Neural crest cell (in vitro differentiated cells): ENCODE measurements around the gene HEMK1. TPM values are rescaled to one million over a fixed set of nuclear protein-coding genes. Genes with fewer than 3 reads are reported as not detected.

ENCODE experiments used
- DNase-seq: peaks from one replicate; pipeline ENCODE4 v3.0.0; 2021; ENCODE audit warnings: low read depth, mixed read lengths, low spot score
- H3K27ac Mint-ChIP-seq: one replicate; pipeline ENCODE4 v1.8.0; 2021; ENCODE audit warnings: mild to moderate bottlenecking, mixed read lengths; ENCODE audit not compliant: unreplicated experiment
- H3K27me3 Mint-ChIP-seq: 2 replicates; pipeline ENCODE4 v1.8.0; 2021; ENCODE audit warnings: low read depth, mild to moderate bottlenecking, mixed read lengths
- H3K36me3 Mint-ChIP-seq: 2 replicates; pipeline ENCODE4 v1.8.0; 2021; ENCODE audit warnings: low read depth, mild to moderate bottlenecking, mixed read lengths
- H3K4me1 Mint-ChIP-seq: 2 replicates; pipeline ENCODE4 v1.8.0; 2021; ENCODE audit warnings: mixed read lengths
- H3K4me3 Mint-ChIP-seq: one replicate; pipeline ENCODE4 v1.8.0; 2021; ENCODE audit warnings: mild to moderate bottlenecking, mixed read lengths
- H3K9me3 Mint-ChIP-seq: 2 replicates; pipeline ENCODE4 v1.8.0; 2021; ENCODE audit warnings: mixed read lengths
- total RNA-seq: library from RNA; stranded (reverse); gene quantifications from 2 replicates; pipeline ENCODE4 v1.2.1, GENCODE V29; 2021
- TF ChIP-seq, protein P1 (sequence below): fragments of 200-600 bp; sonication (generic); conservative IDR thresholded peaks from 2 replicates; pipeline ENCODE4 v1.5.0; 2021; ENCODE audit warnings: antibody characterized with exemption, mild to moderate bottlenecking

The HEMK1 gene
- total RNA-seq, 1 donor from 2014 or later = 22.8 TPM

GRCh38 chr3:50605901-50606326, 36.6 kb downstream of the HEMK1 start:
- DNase-seq = no peak
- Mint-ChIP-seq H3K9me3 (no peaks in the 10 kb centered on the region), H3K36me3 (no peaks in the 10 kb centered on the region), H3K27me3 (no peaks in the 10 kb centered on the region), H3K27ac (peak overlapping the region; percentile 92), H3K4me3 (no peak overlapping the region), H3K4me1 (peaks cover 11% of the 10 kb centered on the region)
- TF ChIP-seq, protein P1, sequence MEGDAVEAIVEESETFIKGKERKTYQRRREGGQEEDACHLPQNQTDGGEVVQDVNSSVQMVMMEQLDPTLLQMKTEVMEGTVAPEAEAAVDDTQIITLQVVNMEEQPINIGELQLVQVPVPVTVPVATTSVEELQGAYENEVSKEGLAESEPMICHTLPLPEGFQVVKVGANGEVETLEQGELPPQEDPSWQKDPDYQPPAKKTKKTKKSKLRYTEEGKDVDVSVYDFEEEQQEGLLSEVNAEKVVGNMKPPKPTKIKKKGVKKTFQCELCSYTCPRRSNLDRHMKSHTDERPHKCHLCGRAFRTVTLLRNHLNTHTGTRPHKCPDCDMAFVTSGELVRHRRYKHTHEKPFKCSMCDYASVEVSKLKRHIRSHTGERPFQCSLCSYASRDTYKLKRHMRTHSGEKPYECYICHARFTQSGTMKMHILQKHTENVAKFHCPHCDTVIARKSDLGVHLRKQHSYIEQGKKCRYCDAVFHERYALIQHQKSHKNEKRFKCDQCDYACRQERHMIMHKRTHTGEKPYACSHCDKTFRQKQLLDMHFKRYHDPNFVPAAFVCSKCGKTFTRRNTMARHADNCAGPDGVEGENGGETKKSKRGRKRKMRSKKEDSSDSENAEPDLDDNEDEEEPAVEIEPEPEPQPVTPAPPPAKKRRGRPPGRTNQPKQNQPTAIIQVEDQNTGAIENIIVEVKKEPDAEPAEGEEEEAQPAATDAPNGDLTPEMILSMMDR = no peak

GRCh38 chr3:50606596-50606995, 37.3 kb downstream of the HEMK1 start:
- Mint-ChIP-seq H3K4me3 (no peak overlapping the region), H3K9me3 (no peaks in the 10 kb centered on the region), H3K4me1 (peaks cover 11% of the 10 kb centered on the region), H3K27ac (no peak overlapping the region), H3K27me3 (no peaks in the 10 kb centered on the region), H3K36me3 (no peaks in the 10 kb centered on the region)
- no peak for DNase-seq
- TF ChIP-seq, protein P1 = no peak

- TF ChIP-seq, protein P1 = no peak
- no peaks in the 10 kb centered on the region for H3K36me3 Mint-ChIP-seq
- peak overlapping the region; percentile 56 for H3K4me3 Mint-ChIP-seq
- no peak overlapping the region for H3K27ac Mint-ChIP-seq
- H3K4me1 Mint-ChIP-seq = peaks cover 14% of the 10 kb centered on the region
- H3K9me3 Mint-ChIP-seq = no peaks in the 10 kb centered on the region
- no peak for DNase-seq
- H3K27me3 Mint-ChIP-seq = peaks cover 7% of the 10 kb centered on the region
Measured at GRCh38 chr3:50607271-50608091, 38.2 kb downstream of the HEMK1 start.

DNA sequence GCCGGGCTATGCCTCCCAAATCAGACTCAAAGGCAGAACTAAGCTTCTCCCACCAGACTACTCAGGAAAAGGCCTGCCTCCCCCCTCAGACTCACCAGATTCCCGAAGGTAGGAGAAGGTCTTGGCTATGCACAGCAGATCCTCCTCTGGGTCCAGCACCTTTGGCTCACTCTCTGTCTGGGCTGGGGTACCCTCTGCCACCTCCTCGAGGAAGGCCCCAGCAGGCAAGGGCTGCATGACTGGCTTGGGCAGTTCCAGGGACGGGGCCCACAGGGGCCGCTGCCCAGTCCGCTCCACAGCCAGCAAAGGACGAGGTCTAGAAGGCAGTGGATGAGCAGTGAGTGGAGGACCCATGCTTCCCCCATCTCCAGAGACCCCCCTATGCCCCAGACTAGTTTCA, 39.0 kb downstream of the HEMK1 start:
- H3K9me3 Mint-ChIP-seq = no peaks in the 10 kb centered on the region
- no peak for DNase-seq
- H3K36me3 Mint-ChIP-seq = no peaks in the 10 kb centered on the region
- peaks cover 9% of the 10 kb centered on the region for H3K27me3 Mint-ChIP-seq
- peaks cover 19% of the 10 kb centered on the region for H3K4me1 Mint-ChIP-seq
- TF ChIP-seq, protein P1 = no peak
- no peak overlapping the region for H3K27ac Mint-ChIP-seq
- peak overlapping the region; percentile 56 for H3K4me3 Mint-ChIP-seq

GRCh38 chr3:50609071-50609762, 39.9 kb downstream of the HEMK1 start:
- H3K27ac Mint-ChIP-seq = no peak overlapping the region
- no peak for DNase-seq
- H3K4me1 Mint-ChIP-seq = peaks cover 25% of the 10 kb centered on the region
- no peaks in the 10 kb centered on the region for H3K9me3 Mint-ChIP-seq
- H3K4me3 Mint-ChIP-seq = peak overlapping the region; percentile 65
- H3K36me3 Mint-ChIP-seq = no peaks in the 10 kb centered on the region
- TF ChIP-seq, protein P1 = no peak
- H3K27me3 Mint-ChIP-seq = peaks cover 9% of the 10 kb centered on the region
